ENCODE measurements around the gene HTD2. TPM values are rescaled to one million over a fixed set of nuclear protein-coding genes. Genes with fewer than 3 reads are reported as not detected.

Gene HTD2
- polyA plus RNA-seq, 1 experiment: 5.2 TPM

- ChIA-PET CTCF (interaction anchor here (1.2 kb wide), 1 partner anchor 66 kb away, joined by 5 read pairs; no protein-coding TSS in a partner anchor), POLR2A (no interaction called here)
- Histone ChIP-seq H3K4me3 (ENCODE audit: low read depth, low read length) (no peak overlapping the region), H3K36me3 (ENCODE audit: control insufficient read depth, insufficient read depth, low read length) (no peaks in the 10 kb centered on the region), H3K27me3 (ENCODE audit: control insufficient read depth, insufficient read depth, low read length) (no peaks in the 10 kb centered on the region)
- no peak for TF ChIP-seq CTCF (IDR thresholded peaks at IDR 0.05; ENCODE audit: insufficient read depth, low read depth, low read length)
- DNase-seq (ENCODE audit: low read depth): no peak
These were observed 34.4 kb downstream of the HTD2 start for GRCh38 chr3:58340594-58341244.

DNA sequence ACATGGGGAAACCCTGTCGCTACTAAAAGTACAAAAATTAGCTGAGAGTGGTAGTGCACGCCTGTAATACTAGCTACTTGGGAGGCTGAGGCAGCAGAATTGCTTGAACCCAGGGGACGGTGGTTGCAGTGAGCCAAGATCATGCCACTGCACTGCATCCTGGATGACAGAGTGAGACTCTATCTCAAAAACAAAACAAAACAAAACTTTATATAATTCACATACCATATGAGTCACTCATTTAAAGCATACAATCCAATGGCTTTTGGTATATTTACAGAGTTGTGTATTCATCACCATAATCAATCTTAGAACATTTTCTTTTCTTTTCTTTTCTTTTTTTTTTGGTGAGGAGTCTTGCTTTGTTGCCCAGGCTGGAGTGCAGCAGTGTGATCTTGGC is 35.1 kb downstream of the HTD2 start:
- ChIA-PET CTCF (no interaction called here), POLR2A (no interaction called here)
- no peaks in the 10 kb centered on the region for H3K27me3 ChIP-seq (ENCODE audit: control insufficient read depth, insufficient read depth, low read length)
- TF ChIP-seq CTCF (IDR thresholded peaks at IDR 0.05; ENCODE audit: insufficient read depth, low read depth, low read length): no peak
- DNase-seq (ENCODE audit: low read depth): no peak
- no peak overlapping the region for H3K4me3 ChIP-seq (ENCODE audit: low read depth, low read length)
- H3K36me3 ChIP-seq (ENCODE audit: control insufficient read depth, insufficient read depth, low read length): no peaks in the 10 kb centered on the region

DNA sequence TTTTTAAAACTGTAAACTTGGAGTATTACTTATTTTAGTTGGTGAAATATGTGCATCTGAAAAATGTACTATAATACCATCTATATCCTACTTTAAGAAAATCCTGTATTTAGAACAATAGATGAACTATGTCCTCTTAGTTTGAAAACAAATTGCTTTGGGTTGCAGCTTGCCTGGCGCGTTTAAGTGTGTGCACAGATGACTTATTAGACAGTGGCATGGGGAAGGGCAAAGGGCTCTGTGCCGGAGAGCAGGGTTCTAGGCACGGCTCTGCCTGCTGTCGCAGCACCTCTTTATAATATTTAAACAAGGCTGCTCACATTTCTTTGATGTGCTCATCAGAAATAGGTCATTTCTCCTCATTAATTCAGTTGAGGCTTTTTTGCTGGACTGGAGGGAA is 36.4 kb downstream of the HTD2 start:
- Histone ChIP-seq H3K27me3 (ENCODE audit: control insufficient read depth, insufficient read depth, low read length) (no peaks in the 10 kb centered on the region), H3K36me3 (ENCODE audit: control insufficient read depth, insufficient read depth, low read length) (no peaks in the 10 kb centered on the region), H3K4me3 (ENCODE audit: low read depth, low read length) (no peak overlapping the region)
- ChIA-PET POLR2A (no interaction called here), CTCF (interaction anchor here (1.5 kb wide), 1 partner anchor 11 kb away, joined by 3 read pairs; no protein-coding TSS in a partner anchor)
- DNase-seq (ENCODE audit: low read depth): no peak
- no peak for TF ChIP-seq CTCF (IDR thresholded peaks at IDR 0.05; ENCODE audit: insufficient read depth, low read depth, low read length)

GRCh38 chr3:58345457-58345856 is 39.1 kb downstream of the HTD2 start:
- Histone ChIP-seq H3K36me3 (ENCODE audit: control insufficient read depth, insufficient read depth, low read length) (peaks cover 1% of the 10 kb centered on the region; the same call in 1 of the 2 replicates), H3K27me3 (ENCODE audit: control insufficient read depth, insufficient read depth, low read length) (no peaks in the 10 kb centered on the region), H3K4me3 (ENCODE audit: low read depth, low read length) (no peak overlapping the region)
- no peak for DNase-seq (ENCODE audit: low read depth)
- ChIA-PET CTCF (no interaction called here), POLR2A (interaction anchor here (0.5 kb wide), 1 partner anchor 286 kb away, joined by 4 read pairs; no protein-coding TSS in a partner anchor)
- no peak for TF ChIP-seq CTCF (IDR thresholded peaks at IDR 0.05; ENCODE audit: insufficient read depth, low read depth, low read length)

- TF ChIP-seq CTCF (IDR thresholded peaks at IDR 0.05; ENCODE audit: insufficient read depth, low read depth, low read length): no peak
- no peak for DNase-seq (ENCODE audit: low read depth)
- H3K36me3 ChIP-seq (ENCODE audit: control insufficient read depth, insufficient read depth, low read length): peaks cover 1% of the 10 kb centered on the region; the same call in 1 of the 2 replicates
- no peak overlapping the region for H3K4me3 ChIP-seq (ENCODE audit: low read depth, low read length)
- no peaks in the 10 kb centered on the region for H3K27me3 ChIP-seq (ENCODE audit: control insufficient read depth, insufficient read depth, low read length)
- POLR2A ChIA-PET: no interaction called here
- CTCF ChIA-PET: no interaction called here
These were observed 40.0 kb downstream of the HTD2 start for GRCh38 chr3:58346368-58346767.
